HG03521 (cell line): ENCODE measurements around the gene ELN.
"Not testable (repeated sequence)": the region's sequence is repeated elsewhere in the genome, so short reads cannot be mapped to it uniquely, and the experiment has no call there.

Experiments used
- ATAC-seq: cut with Tn5 transposase; IDR thresholded peaks from one replicate; pipeline ENCODE4 v1.9.1; 2021; ENCODE audit warnings: mild to moderate bottlenecking, moderate library complexity; ENCODE audit not compliant: unreplicated experiment

The ELN gene

DNA sequence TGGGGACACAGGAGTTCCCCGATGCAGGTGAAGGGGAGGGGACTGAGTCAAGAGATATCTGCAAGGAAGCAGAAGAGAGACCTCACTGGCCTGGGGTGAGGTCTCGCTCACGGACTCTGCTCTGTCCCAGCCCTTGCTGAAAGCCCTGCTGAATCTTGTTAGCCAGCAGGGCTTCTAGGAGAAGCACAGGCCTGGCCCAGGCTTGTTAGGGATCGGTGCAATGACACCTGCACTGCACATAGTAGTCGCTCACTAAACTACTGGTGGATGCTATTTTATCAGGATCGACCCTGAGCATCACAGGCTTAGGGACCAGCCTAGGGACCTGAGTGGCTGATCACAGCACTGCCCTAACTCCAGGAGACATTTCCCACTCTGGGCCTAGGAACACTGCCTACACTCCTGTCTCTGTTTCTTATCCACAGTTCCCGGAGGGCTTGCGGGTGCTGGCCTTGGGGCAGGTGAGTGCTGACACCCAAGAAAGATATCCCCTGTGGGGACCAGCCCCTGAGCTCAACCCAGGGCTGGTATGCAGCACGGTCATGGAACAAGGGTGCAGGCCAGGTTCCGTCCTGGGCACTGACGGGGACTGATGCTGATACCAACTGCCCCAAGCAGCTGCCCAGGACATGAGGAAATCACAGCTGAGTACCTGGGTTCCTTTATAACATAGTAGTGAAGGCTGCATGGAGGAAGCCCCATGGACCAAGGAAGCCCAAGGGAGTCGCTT lies 13.0 kb downstream of the ELN start:
- ATAC-seq = no peak

DNA sequence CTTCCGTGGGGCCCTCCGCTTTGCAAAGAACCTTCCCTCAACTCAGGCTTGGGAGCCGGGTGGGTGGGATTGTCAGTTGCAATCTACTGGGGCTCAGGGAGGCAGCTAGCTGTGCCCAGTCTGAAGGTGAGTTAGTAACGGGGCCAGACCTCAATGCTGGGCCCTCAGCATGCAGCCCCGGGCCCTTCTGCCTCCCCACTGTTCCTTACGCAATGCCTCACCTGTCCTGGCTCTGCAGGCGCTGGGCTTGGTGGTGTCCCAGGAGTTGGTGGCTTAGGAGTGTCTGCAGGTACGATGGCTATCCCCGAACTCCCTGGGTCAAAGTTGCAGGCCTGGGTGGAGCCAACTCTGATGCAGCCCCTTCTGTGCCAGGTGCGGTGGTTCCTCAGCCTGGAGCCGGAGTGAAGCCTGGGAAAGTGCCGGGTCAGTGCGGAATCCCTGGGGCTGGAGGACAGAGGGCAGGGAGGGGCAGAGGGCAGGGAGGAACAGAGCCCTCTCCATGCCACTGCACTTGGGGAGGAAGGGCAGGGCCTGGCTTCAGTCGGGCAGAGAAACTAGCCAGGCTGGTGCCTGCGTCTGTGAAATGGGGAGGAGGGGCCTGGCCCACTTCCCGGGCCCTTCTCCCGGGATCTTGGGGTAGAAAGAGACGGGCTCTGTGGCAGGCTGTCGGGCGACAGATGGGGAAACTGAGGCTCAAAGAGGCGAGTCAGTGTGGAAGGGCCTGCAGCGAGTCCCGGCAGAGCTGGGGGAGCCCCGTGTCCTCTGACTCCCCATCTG lies 15.0 kb downstream of the ELN start:
- no peak for ATAC-seq

DNA sequence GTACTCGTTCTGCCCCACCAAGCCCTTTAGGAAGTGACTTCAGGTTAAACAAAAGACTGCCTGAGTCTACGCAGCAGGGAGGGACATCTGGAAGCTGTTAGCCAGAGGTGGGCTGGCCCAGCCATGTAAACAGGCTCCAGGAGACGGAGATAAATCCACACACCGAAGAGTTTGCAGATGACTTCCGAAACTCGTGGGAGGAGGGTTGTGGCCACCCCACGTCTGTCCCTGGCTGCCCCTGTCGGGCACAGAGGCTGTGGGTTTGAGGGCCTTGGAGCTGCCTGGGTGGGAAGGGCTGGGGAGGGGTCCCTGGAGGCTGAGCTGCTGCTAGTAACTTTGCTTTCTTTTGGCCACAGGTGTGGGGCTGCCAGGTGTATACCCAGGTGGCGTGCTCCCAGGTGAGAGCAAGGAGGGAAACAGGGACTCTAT lies 15.6 kb downstream of the ELN start:
- no peak for ATAC-seq

DNA sequence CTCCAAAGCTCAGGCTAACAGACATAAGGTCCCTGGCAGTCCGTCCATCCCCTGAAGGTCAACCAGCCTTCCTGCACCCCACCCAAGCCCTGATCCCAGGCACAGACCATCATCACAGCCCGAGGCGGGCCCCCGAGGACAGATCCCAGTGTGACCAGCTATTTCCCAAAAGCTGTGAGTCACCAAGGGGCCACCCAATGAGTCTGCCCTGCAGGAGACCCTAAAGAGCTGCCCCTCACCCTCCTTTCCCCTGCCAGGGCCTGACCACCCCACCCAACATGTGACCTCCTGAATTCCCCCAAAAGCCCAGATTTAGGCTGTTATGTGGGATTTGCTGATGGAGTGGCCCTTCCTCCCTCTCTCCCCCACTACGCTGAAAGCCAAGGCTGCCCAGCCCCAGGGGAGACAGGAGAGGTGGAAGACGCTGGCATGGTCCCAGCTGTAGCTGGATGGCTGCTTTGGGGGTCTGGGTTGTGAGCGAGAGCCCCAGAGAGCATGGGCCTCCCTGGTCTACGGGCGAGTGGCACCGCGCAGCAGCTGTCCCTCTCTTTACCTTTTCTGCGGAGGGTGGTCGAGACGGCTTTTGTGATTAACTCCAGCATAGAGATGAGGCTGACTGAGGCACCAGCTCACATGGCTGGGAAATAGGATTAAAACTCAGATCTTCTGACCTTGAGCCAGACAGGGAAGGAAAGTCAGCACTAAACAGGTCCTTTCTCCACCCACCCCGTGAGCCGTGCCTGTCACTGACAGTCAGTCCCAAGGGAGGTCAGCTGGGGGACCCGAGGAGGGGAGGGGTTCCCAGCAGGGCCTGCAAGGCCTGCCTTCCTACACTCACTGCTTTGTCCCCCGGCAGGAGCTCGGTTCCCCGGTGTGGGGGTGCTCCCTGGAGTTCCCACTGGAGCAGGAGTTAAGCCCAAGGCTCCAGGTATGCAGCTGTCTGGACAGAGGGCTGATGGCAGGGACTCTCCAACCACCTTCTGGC lies 16.7 kb downstream of the ELN start:
- ATAC-seq = no peak

DNA sequence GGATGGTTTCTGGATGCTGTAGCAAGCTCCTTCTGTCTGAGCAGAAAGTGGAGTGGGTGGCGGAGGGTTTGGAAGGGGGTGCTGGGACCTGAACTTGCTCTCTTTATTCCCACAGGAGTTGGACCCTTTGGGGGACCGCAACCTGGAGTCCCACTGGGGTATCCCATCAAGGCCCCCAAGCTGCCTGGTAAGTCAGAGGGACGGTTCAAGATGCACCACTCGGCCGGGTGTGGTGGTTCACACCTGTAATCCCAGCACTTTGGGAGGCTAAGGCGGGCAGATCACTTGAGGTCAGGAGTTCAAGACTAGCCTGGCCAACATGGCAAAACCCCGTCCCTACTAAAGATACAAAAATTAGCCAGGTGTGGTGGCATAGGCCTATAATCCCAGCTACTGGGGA lies 18.6 kb downstream of the ELN start:
- ATAC-seq = not testable (repeated sequence)

DNA sequence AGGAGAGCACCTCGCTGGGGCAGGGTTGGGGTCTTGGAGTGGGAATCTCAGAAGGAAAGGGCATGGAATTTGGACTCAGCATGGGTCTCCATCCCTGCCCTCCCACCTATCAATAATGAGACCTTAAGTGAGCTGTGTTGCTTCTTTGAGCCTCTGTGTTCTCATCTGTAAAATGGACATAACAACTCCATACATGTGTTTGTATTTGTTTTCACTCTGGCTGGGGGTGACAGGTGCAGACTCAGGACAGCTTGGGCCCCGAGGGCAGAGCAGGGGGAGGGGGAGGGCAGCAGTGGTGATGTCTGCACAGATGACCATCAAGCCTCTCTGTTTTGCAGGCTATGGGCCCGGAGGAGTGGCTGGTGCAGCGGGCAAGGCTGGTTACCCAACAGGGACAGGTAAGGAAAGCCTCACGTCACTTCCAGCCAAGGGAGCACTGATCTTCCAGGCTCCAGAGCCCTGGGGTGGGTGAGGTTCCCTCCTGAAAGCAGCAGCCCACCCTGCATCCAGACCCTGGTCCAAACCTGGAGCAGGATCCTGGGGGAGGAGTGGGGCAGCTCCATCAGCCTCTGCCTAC lies 19.9 kb downstream of the ELN start:
- ATAC-seq = no peak

DNA sequence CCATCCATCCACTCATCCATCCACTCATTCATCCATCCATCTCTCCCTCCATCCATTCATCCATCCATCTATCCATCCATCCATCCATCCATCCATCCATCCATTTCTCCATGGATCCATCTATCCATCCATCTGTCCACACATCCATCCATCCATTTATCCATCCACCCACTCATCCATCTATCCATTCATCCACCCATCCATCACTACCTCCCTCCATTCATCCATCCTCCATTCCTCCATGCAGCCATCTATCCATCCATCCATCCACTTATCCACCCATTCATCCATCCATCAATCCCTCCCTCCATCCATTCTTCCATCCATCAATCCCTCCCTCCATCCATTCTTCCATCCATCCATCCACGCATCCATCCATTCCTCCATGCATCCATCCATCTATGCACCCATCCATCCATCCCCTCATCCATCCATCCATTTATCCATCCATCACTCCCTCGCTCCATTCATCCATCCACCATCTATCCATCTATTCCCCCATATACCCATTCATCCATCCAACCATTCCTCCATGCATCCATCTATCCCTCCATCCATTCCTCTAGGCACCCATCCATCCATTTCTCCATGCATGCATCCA lies 21.1 kb downstream of the ELN start:
- no peak for ATAC-seq

DNA sequence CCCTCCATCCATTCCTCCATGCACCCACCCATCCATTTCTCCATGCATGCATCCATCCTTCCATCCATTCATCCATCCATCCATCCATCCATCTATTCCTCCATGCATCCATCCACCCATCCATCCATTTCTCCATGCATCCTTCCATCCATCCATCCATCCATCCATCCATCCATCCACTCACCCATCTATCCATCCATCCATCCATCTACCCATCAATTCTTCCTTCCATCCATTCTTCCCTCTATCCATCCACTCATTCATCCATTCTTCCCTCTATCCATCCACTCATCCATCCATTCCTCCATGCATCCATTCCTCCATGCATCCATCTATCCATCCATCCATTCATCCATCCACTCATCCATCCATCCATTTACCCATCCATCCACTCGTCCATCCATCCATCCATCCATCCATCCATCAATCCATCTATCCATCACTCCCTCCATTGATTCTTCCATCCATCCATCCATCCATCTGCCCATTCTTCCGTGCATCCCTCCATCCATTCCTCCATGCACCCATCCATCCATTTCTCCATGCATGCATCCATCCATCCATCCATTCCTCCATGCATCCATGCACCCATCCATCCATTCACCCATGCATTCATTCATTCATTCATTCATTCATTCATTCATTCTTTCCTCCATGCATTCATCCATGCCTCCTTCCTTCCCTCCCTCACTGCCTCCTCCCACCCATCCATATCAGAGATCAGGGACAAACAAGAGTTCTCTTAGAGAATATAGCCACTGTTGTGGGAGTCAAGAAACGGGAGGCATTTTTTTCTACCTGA lies 22.2 kb downstream of the ELN start:
- no peak for ATAC-seq

DNA sequence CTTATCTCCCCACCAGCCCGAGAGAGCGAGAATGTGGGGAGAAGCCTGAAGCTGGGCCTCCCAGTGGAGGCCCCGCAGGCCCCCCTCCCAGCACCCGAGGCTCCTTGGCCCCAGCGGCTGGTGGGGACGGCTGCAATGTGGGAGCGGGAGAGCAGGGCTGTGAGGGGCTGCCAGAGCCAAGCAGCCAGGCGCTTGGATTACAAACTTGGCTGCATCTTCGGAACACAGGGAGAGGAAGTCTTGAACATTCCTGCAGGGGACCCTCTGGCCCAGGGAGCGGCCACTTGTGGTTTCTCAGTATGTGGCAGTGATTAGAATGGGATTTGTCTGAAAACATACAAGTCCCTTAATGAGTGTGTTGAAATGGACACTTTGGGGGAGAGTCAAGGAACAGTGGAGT lies 23.2 kb downstream of the ELN start:
- no peak for ATAC-seq

DNA sequence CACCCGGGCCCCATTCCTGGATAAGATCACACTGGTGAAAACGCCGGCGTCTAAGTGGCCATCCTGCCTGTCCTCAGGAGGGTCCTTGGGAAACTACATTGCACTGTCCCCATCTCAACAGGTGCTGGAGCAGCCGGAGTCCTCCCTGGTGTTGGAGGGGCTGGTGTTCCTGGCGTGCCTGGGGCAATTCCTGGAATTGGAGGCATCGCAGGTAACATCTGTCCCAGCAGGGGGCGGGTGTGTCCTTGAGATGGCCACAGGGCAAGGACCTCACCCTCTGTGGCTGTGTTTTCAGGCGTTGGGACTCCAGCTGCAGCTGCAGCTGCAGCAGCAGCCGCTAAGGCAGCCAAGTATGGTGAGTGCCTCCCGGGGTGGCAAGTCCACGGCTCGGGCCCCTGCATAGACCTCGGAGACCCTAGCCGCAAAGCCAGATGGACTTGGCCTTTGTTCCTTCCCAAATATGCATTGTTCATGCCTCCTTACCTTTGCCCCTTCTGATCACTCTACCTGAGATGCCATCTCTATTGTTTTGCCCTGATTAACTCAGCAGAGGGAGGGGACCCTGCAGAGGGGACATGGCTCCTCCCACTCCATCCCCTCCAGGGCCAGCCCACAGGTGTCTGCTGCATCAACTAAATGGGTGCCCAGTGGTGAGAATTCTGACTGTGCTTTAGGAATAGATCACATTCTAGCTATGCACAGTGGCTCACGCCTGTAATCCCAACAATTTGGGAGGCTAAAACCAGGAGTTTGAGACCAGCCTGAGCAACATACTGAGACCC lies 23.8 kb downstream of the ELN start:
- no peak for ATAC-seq

DNA sequence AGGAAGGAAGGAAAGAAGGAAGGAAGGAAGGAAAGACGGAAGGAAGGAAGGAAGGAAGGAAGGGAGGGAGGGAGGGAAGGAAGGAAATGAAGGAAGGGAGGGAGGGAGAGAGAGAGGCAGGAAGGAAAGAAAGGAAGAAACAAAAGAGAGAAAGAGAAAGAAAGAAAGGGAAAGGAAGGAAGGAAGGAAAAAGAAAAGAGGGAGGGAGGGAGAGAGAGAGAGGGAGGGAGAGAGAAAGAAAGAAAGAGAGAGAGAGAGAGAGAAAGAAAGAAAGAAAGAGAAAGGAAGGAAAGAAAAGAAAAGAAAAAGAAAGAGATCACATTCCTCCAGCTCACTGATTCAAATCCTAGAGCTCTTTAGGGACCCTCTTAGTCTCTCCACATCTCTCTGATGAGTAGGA lies 24.7 kb downstream of the ELN start:
- no peak for ATAC-seq

DNA sequence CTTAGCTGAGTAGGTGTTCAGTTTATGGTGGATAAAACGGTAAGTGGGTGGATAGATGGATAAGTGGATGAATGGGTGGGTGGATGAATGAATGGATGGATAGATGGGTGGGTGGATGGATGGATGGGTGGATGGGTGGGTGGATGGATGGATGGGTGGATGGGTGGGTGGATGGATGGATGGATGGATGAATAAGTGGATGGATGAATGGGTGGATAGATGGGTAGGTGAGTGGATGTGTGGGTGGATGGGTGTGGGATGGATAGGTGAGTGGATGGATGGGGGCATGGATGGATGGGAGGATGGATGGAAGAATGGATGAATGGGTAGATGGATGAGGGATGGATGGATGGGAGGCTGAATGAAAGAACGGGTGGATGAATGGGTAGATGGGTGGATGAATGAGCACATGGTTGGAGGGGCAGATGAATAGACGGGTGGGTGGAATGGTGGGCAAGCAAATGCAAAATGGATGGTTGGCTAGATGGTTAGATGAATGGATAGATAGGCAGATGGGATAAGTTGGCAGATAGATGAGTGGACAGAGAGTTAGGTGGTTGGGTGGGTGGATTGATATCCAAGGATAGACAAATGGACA lies 25.7 kb downstream of the ELN start:
- ATAC-seq = no peak

DNA sequence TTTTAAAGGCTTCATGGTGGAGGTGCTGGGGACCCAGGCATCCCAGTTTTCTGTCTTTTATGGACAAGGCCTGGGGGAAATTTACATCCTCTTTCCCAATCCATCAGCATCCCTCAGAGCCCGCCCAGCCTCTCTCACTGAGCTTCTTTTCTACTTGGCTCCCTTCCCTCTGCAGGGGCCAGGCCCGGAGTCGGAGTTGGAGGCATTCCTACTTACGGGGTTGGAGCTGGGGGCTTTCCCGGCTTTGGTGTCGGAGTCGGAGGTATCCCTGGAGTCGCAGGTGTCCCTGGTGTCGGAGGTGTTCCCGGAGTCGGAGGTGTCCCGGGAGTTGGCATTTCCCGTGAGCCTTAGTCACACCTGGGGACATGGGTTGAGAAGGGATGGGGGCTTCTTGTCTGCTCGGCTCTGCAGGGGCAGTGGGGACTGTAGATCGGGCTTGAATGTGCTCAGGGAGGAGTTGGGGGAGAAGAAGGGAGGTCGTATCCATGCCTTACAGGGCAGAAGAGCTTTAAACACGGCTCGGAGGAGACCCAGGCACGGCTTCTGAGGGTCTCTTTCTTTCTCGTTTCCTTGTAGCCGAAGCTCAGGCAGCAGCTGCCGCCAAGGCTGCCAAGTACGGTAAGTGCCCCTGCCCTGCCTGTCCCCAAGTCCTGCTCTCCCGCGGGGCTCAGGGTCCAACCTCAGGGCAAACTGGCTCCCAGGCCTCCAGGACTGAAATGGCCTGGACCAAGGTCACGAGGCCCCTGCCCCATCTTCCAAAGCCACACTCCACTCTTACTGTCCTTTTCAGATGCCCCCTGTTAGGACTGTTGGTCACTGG lies 28.3 kb downstream of the ELN start:
- ATAC-seq = no peak

DNA sequence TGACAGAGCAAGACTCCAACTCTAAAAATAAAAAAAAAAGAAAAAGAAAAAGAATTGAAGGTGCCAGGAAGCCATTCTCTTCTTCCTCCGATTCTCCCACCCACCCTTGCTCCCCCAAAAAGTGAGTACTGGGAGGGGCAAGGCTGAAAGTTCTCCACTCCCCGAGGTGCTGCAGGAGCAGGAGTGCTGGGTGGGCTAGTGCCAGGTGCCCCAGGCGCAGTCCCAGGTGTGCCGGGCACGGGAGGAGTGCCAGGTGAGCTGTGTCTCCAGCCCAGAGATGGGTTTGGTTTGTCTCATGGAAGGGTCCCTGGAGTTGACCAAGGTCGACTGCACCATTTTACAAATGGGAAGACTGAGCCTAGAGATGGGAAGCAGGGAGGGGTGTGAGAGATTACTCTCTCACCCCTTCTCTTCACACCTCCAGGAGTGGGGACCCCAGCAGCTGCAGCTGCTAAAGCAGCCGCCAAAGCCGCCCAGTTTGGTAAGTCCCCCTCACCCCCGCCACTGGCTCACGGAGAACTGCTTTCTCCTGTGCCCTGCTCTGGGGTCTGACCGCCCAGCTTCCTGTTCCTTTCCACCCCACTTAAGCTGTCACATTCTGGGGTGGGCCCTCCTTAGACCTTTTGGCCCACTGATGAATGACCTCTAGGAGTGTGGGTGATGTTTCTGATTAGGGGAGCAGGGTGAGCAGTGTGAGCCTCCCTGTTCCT lies 29.4 kb downstream of the ELN start:
- ATAC-seq = no peak

DNA sequence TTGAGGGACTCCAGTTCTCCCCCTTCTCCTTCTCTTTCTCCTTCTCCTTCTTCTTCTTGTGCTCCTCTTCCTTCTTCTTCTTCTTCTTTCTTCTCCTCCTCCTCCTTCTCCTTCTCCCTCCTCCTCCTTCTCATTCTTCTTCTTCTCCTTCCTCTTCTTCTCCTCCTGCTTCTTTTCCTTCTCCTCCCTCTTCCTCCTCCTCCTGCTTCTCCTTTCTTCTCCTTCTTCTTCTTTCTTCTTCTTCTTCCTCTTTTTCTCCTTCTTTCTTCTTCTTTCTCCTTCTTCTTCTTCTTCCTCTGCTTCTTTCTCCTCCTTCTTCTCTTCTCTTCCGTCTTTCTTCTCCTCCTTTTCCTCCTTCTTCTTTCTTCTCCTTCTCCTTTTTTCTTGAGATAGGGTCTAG lies 30.0 kb downstream of the ELN start:
- ATAC-seq = no peak

DNA sequence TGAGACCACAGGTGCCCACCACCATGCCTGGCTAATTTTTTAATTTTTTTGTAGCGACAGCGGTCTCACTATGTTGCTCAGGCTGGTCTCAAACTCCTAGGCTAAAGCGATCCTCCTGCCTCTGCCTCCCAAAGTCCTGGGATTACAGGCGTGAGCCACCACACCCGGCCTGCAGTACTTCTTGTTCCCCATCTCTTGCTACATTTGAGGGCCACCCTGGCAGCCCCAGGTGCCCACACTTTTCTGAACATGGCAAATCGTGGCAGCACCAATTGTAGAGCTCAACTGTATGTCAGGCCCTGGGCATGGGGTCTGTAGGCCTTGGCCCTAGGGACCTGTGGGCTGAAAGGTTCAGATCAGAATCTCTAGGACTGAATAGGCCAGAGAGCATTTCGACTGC lies 30.5 kb downstream of the ELN start:
- ATAC-seq = no peak

DNA sequence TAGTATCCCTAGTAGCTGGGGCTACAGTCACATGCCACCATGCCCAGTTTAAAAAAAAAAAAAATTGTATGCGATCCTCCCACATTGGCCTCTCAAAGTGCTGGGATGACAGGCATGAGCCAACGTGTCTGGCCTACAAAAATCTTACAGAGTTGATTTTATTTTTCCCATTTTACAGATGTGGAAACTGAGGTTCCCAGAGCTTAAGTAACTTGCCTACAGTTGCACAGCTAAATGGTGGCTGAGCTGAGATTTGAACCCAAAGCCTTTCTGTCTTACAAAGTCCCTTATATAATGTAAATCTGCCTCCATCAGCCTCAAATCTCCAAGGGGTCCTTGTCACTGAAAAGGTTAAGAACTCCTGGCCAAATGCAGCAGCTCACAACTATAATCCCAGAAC lies 31.1 kb downstream of the ELN start:
- ATAC-seq = no peak
